Liver (tissue), 3 donors: ENCODE results near the gene LRRK1.

Experiments used
- EGR1 ChIP-seq, 2 donors: IDR thresholded peaks; 2 replicates each; pipeline ENCODE4 v1.6.1; 2016 to 2018; ENCODE audit warnings: antibody characterized with exemption in 2 of 2, low read depth in 2 of 2
- HNF4G ChIP-seq: IDR thresholded peaks from 2 replicates; pipeline ENCODE4 v1.6.1; 2016; ENCODE audit warnings: antibody characterized with exemption
- JUND ChIP-seq, 2 donors: IDR thresholded peaks; 2 replicates each; pipeline ENCODE4 v1.6.1; 2016; ENCODE audit warnings: antibody characterized with exemption in 2 of 2
- RAD21 ChIP-seq, 2 donors: IDR thresholded peaks; 2 replicates each; pipeline ENCODE4 v1.6.1; 2016; ENCODE audit warnings: antibody characterized with exemption in 2 of 2, mild to moderate bottlenecking in 2 of 2
- REST ChIP-seq: IDR thresholded peaks from 2 replicates; pipeline ENCODE4 v1.6.1; 2016; ENCODE audit warnings: antibody characterized with exemption, mild to moderate bottlenecking
- TAF1 ChIP-seq: conservative IDR thresholded peaks from 2 replicates; pipeline ENCODE4 v1.6.1; 2016; ENCODE audit warnings: antibody characterized with exemption, mild to moderate bottlenecking
- YY1 ChIP-seq: IDR thresholded peaks from 2 replicates; pipeline ENCODE4 v1.6.1; 2016; ENCODE audit warnings: antibody characterized with exemption, mild to moderate bottlenecking
- ZBTB33 ChIP-seq: IDR thresholded peaks from 2 replicates; pipeline ENCODE4 v1.6.1; 2016; ENCODE audit warnings: antibody characterized with exemption
- TF ChIP-seq, protein P1 (sequence below): fragments of 150-350 bp; IDR thresholded peaks from 2 replicates; pipeline ENCODE4 v1.5.1; 2017; ENCODE audit warnings: improper control_type of control experiment, low read depth, low read length; ENCODE audit not compliant: missing input control
- TF ChIP-seq, protein P2 (sequence below): IDR thresholded peaks from 2 replicates; pipeline ENCODE4 v1.6.1; 2016; ENCODE audit warnings: antibody characterized with exemption
- donor health status: healthy.
- donor health status: healthy.

- TF ChIP-seq, protein P1, sequence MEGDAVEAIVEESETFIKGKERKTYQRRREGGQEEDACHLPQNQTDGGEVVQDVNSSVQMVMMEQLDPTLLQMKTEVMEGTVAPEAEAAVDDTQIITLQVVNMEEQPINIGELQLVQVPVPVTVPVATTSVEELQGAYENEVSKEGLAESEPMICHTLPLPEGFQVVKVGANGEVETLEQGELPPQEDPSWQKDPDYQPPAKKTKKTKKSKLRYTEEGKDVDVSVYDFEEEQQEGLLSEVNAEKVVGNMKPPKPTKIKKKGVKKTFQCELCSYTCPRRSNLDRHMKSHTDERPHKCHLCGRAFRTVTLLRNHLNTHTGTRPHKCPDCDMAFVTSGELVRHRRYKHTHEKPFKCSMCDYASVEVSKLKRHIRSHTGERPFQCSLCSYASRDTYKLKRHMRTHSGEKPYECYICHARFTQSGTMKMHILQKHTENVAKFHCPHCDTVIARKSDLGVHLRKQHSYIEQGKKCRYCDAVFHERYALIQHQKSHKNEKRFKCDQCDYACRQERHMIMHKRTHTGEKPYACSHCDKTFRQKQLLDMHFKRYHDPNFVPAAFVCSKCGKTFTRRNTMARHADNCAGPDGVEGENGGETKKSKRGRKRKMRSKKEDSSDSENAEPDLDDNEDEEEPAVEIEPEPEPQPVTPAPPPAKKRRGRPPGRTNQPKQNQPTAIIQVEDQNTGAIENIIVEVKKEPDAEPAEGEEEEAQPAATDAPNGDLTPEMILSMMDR = no peak
- TF ChIP-seq ZBTB33 (no peak), TAF1 (no peak), REST (no peak), RAD21 (IDR thresholded peaks at IDR 0.05) (no peak), EGR1 (IDR thresholded peaks at IDR 0.05; ENCODE audit: low read depth in 2 of 2) (no peak), HNF4G (no peak), JUND (IDR thresholded peaks at IDR 0.05) (no peak), YY1 (no peak)
- TF ChIP-seq, protein P2, sequence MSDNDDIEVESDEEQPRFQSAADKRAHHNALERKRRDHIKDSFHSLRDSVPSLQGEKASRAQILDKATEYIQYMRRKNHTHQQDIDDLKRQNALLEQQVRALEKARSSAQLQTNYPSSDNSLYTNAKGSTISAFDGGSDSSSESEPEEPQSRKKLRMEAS = no peak
These were observed 61.9 kb downstream of the LRRK1 start for GRCh38 chr15:100981086-100981485.
